Nephron (organoid): ENCODE results near the gene UQCRQ.

Source experiments
- H3K27ac Mint-ChIP-seq, 3 experiments: 2 replicates each; pipeline ENCODE4 v1.8.0; 2020; ENCODE audit warnings: mixed read lengths in 3 of 3, mild to moderate bottlenecking in 2 of 3, moderate library complexity in 1 of 3
- H3K27me3 Mint-ChIP-seq: 2 replicates; pipeline ENCODE4 v1.8.0; 2021; ENCODE audit warnings: low read depth, mild to moderate bottlenecking, moderate library complexity, mixed read lengths
- H3K36me3 Mint-ChIP-seq: 2 replicates; pipeline ENCODE4 v1.8.0; 2020; ENCODE audit warnings: low read depth, mixed read lengths
- H3K4me1 Mint-ChIP-seq: 2 replicates; pipeline ENCODE4 v1.8.0; 2020; ENCODE audit warnings: mixed read lengths
- H3K4me3 Mint-ChIP-seq, 3 experiments: 2 replicates each; pipeline ENCODE4 v1.8.0; 2020; ENCODE audit warnings: mild to moderate bottlenecking in 3 of 3, mixed read lengths in 3 of 3, moderate library complexity in 2 of 3
- H3K9me3 Mint-ChIP-seq: 2 replicates; pipeline ENCODE4 v1.8.0; 2020; ENCODE audit warnings: mixed read lengths
- TF ChIP-seq, protein P1 (sequence below), 3 experiments: fragments of 200-600 bp; sonication (generic); IDR thresholded peaks; one replicate each; pipeline ENCODE4 v1.5.0; 2021; ENCODE audit warnings: antibody characterized with exemption in 3 of 3; ENCODE audit not compliant: unreplicated experiment in 3 of 3

The UQCRQ gene

DNA sequence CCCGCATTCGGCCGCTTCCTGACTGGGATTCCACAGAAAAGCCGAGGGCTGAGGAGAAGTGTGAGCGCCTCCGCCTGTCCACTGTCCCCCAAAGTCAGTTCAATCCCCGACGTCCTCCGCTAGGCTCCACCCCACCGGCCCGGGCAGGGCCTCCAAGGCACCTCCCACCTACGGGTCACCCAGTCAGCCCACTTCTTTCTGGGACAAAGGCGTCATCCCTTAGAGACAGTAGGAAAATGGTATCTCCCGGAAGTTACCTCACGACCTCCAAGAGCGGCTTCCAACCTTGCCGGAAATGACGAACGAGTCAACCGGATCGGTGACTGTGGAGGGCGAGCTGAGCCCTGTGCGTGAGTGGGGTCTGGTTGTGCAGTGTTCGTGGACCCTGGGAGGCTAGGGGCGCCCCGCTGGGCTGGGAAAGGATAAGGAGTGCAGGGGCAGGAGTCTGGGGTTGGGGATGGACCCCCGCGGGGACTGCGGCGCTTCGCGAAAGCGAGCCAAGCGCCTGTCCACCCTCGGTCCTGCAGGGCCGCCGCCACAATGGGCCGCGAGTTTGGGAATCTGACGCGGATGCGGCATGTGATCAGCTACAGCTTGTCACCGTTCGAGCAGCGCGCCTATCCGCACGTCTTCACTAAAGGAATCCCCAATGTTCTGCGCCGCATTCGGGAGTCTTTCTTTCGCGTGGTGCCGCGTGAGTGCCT, at the start of gene UQCRQ, which contains the start of gene GDF9:
Gene UQCRQ, plus strand, starts transcription at position 301 of the 704 bp plus-strand sequence. Its CDS starts 240 bp downstream, at position 541.
Gene GDF9, minus strand, starts transcription at position 128 of the 704 bp plus-strand sequence. CDS start 1,936 bp downstream, outside the sequence.
- Mint-ChIP-seq H3K4me1 (peaks cover 37% of the 10 kb centered on the region), H3K4me3 (peak within 1 kb of the TSS; percentile 97 to 100 (median 98)), H3K36me3 (peaks cover 27% of the 10 kb centered on the region), H3K9me3 (no peaks in the 10 kb centered on the region), H3K27ac (peak within 1 kb of the TSS; percentile 96 to 99 (median 98)), H3K27me3 (peaks cover 3% of the 10 kb centered on the region)
- TF ChIP-seq, protein P1, sequence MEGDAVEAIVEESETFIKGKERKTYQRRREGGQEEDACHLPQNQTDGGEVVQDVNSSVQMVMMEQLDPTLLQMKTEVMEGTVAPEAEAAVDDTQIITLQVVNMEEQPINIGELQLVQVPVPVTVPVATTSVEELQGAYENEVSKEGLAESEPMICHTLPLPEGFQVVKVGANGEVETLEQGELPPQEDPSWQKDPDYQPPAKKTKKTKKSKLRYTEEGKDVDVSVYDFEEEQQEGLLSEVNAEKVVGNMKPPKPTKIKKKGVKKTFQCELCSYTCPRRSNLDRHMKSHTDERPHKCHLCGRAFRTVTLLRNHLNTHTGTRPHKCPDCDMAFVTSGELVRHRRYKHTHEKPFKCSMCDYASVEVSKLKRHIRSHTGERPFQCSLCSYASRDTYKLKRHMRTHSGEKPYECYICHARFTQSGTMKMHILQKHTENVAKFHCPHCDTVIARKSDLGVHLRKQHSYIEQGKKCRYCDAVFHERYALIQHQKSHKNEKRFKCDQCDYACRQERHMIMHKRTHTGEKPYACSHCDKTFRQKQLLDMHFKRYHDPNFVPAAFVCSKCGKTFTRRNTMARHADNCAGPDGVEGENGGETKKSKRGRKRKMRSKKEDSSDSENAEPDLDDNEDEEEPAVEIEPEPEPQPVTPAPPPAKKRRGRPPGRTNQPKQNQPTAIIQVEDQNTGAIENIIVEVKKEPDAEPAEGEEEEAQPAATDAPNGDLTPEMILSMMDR (IDR thresholded peaks at IDR 0.05; ENCODE audit: unreplicated experiment in 3 of 3): peak in 1 of 3 experiments; percentile 28

DNA sequence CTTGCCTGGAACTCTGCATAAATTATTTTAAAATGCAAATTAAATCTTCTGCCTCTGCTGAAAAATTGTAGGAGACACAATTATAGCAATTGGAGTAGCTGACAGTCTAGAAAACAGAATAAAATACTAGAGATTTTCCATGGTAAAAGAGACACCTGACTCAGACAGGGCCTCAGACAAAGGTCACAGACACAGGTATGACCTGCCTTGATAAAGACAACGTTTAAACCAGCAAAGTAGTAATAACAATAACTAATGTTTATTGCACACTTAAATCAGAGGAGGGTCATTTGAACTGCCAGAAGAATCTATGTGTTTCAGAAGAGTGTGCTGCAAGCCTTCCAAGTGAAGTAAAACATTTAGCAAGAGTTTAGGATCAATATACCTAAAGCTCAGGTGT, 49.4 kb upstream of the UQCRQ start:
- Mint-ChIP-seq H3K27ac (peak overlapping the region in 1 of 3 experiments; percentile 15), H3K36me3 (no peaks in the 10 kb centered on the region), H3K9me3 (no peaks in the 10 kb centered on the region), H3K4me3 (no peak overlapping the region), H3K27me3 (peaks cover 71% of the 10 kb centered on the region), H3K4me1 (peaks cover 19% of the 10 kb centered on the region)
- TF ChIP-seq, protein P1 (IDR thresholded peaks at IDR 0.05; ENCODE audit: unreplicated experiment in 3 of 3): no peak

DNA sequence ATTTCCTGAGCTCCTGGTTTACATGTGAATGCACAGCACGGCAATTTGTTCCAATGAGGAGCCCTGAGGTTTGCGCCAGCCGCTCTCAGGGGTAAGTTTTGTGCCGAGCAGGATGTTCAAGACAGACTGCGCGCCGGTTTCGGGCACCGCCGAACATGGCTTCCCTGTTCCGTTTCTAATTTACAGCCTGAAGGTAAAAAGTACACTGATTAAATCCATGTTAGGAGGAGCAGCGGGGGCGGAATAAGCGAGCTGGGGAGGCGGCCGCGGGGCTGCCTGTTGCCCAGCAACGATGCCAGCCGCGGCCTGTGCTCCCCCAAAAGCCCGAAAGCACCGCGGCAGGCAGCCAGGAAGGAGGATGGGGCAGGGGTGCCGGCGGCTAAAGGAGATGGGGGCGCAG, 47.0 kb upstream of the UQCRQ start:
- Mint-ChIP-seq H3K36me3 (no peaks in the 10 kb centered on the region), H3K27ac (no peak overlapping the region), H3K9me3 (no peaks in the 10 kb centered on the region), H3K27me3 (peaks cover 71% of the 10 kb centered on the region), H3K4me1 (peaks cover 13% of the 10 kb centered on the region), H3K4me3 (no peak overlapping the region)
- TF ChIP-seq, protein P1 (IDR thresholded peaks at IDR 0.05; ENCODE audit: unreplicated experiment in 3 of 3): no peak

DNA sequence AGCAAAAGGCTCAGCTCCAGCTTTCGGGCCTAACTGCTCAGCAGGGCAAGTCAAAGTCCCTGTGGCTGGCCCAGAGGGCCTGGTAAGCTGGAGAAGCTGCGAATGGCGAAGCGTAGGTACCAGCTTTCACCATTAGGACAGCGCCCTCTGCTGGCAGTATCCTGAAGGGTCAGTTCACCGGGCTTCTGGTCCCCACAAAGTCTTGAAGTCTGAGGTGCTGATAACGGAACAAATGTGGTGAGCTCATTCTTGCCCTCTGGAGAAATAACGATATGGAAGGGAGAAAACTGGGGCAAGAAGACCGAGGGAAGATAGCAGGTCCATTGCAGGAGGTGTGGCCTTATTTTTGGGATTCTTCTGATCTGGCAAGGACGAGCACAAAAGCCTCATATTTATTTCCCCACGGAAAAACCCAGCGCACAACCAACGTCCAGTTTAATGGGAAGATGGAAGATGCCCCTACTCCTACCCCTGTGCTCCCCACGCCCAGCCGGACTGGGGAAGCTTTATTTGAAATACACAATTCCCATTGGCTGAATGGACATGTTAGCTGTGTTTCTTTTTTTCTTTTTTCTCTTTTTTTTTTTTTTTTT, 46.2 kb upstream of the UQCRQ start:
- TF ChIP-seq, protein P1 (IDR thresholded peaks at IDR 0.05; ENCODE audit: unreplicated experiment in 3 of 3): peak; percentile 82 to 85 (median 84)
- Mint-ChIP-seq H3K4me1 (peaks cover 13% of the 10 kb centered on the region), H3K27me3 (peaks cover 72% of the 10 kb centered on the region), H3K27ac (no peak overlapping the region), H3K4me3 (peak overlapping the region in 2 of 3 experiments; percentile 9 to 51), H3K36me3 (no peaks in the 10 kb centered on the region), H3K9me3 (no peaks in the 10 kb centered on the region)

DNA sequence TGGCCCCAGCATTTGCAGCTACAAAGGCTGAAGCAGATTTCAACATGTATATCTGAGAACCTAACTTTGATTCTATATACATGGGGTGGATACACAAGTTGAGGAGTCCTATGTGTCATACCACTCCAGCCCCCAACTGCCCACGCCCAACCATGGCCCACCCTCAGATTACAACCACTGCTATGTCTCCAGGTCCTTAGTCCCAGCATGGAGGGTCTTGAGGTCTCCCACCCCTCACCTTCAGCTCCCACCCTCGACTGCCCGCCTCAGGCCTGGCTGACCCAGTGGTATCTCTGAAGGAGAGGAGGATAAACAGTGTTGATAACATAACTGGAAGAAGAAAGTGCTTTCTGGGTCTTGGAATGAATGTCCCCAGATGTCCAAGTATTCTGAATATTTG, 45.1 kb upstream of the UQCRQ start:
- H3K4me3 Mint-ChIP-seq: no peak overlapping the region
- H3K27ac Mint-ChIP-seq: no peak overlapping the region
- H3K4me1 Mint-ChIP-seq: peaks cover 13% of the 10 kb centered on the region
- H3K36me3 Mint-ChIP-seq: no peaks in the 10 kb centered on the region
- no peaks in the 10 kb centered on the region for H3K9me3 Mint-ChIP-seq
- peaks cover 70% of the 10 kb centered on the region for H3K27me3 Mint-ChIP-seq
- TF ChIP-seq, protein P1 (IDR thresholded peaks at IDR 0.05; ENCODE audit: unreplicated experiment in 3 of 3): no peak
